GM21423 (cell line): ENCODE results near the gene LDLRAD3.
"Not testable (repeated sequence)": the region's sequence is repeated elsewhere in the genome, so short reads cannot be mapped to it uniquely, and the experiment has no call there.

ENCODE experiments used
- ATAC-seq: cut with Tn5 transposase; IDR thresholded peaks from one replicate; pipeline ENCODE4 v1.9.1; 2021; ENCODE audit warnings: mild to moderate bottlenecking, moderate library complexity; ENCODE audit not compliant: unreplicated experiment

The LDLRAD3 gene

GRCh38 chr11:36039471-36039870 is 95.6 kb downstream of the LDLRAD3 start:
- ATAC-seq = no peak

GRCh38 chr11:36041988-36042611 is 98.2 kb downstream of the LDLRAD3 start:
- ATAC-seq = no peak

- ATAC-seq = no peak
These were observed 100.8 kb downstream of the LDLRAD3 start for GRCh38 chr11:36044636-36045035.

GRCh38 chr11:36045945-36046344 is 102.1 kb downstream of the LDLRAD3 start:
- not testable (repeated sequence) for ATAC-seq

- no peak for ATAC-seq
These were observed 103.1 kb downstream of the LDLRAD3 start for GRCh38 chr11:36046932-36047331.

GRCh38 chr11:36047344-36047743 is 103.5 kb downstream of the LDLRAD3 start:
- ATAC-seq = no peak

GRCh38 chr11:36048496-36049247 is 104.8 kb downstream of the LDLRAD3 start:
- no peak for ATAC-seq

GRCh38 chr11:36051235-36052144 is 107.6 kb downstream of the LDLRAD3 start:
- no peak for ATAC-seq

- no peak for ATAC-seq
These were observed 109.4 kb downstream of the LDLRAD3 start for GRCh38 chr11:36053281-36053680.

- no peak for ATAC-seq
These were observed 110.0 kb downstream of the LDLRAD3 start for GRCh38 chr11:36053862-36054261.

- no peak for ATAC-seq
These were observed 110.8 kb downstream of the LDLRAD3 start for GRCh38 chr11:36054628-36055027.

- no peak for ATAC-seq
These were observed 112.4 kb downstream of the LDLRAD3 start for GRCh38 chr11:36056160-36056751.

- no peak for ATAC-seq
These were observed 113.6 kb downstream of the LDLRAD3 start for GRCh38 chr11:36057379-36058042.

GRCh38 chr11:36059660-36060059 is 115.8 kb downstream of the LDLRAD3 start:
- ATAC-seq = no peak

- ATAC-seq = no peak
These were observed 117.1 kb downstream of the LDLRAD3 start for GRCh38 chr11:36060926-36061325.

GRCh38 chr11:36061471-36061870 is 117.6 kb downstream of the LDLRAD3 start:
- no peak for ATAC-seq

- ATAC-seq = no peak
These were observed 119.0 kb downstream of the LDLRAD3 start for GRCh38 chr11:36062796-36063365.

GRCh38 chr11:36065436-36065835 is 121.6 kb downstream of the LDLRAD3 start:
- ATAC-seq = no peak

GRCh38 chr11:36066891-36067290 is 123.0 kb downstream of the LDLRAD3 start:
- ATAC-seq = no peak

GRCh38 chr11:36069576-36070212 is 125.8 kb downstream of the LDLRAD3 start:
- ATAC-seq = no peak
